ENCODE data around the gene DNASE1L3. TPM values are rescaled to one million over a fixed set of nuclear protein-coding genes. Genes with fewer than 3 reads are reported as not detected.

Gene DNASE1L3
- total and polyA plus RNA-seq, 2 donors (not counting 3 experiments of a cell fraction or from before 2014, with no cell fraction given) = 0.95 to 1.3 TPM

DNA sequence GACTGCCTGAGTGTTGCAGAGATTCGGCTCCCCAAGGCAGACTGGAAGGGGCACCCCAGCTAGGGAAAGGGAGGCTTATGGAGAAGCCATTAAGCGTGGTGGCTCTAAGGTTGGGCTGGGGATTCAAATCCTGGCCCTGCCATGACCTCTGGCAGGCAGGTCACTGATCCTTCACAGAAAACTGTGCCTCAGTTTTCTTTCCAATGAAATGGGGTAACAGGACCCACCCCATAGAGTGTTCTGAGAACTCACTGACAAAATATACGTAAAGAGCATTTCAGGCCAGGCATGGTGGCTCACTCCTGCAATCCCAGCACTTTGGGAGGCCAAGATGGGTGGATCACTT lies 34.6 kb downstream of the DNASE1L3 start:
- dilution Hi-C loops (cut with MboI; ENCODE audit: extremely low pct_ligation_motif_present, low sequenced_read_pairs) = no loop called here
- Histone ChIP-seq H4K20me1 (replicated peaks; ENCODE audit: control insufficient read depth, extremely low read depth, insufficient read depth, low read length) (no peaks in the 10 kb centered on the region), H3K9me1 (replicated peaks; ENCODE audit: control insufficient read depth, extremely low read depth, insufficient read depth, low read length) (no peaks in the 10 kb centered on the region), H3K27ac (ENCODE audit: insufficient read depth, low read depth, low read length) (no peak overlapping the region), H3K4me2 (ENCODE audit: insufficient read depth, low read length) (no peak overlapping the region), H3K4me1 (ENCODE audit: control insufficient read depth, extremely low read depth, insufficient read depth, low read length) (peaks cover 39% of the 10 kb centered on the region), H3K36me3 (ENCODE audit: control insufficient read depth in 2 of 2, extremely low read depth in 1 of 2, insufficient read depth in 2 of 2, low read length in 2 of 2) (peaks cover 3 to 9% of the 10 kb centered on the region in 2 experiments), H3K79me2 (ENCODE audit: control insufficient read depth, insufficient read depth, low read length) (no peaks in the 10 kb centered on the region), H3K9me3 (replicated peaks; ENCODE audit: control insufficient read depth, insufficient read depth, low read length) (no peaks in the 10 kb centered on the region), H3K4me3 (replicated peaks in 1 of 3; ENCODE audit: insufficient read depth in 1 of 3, low read depth in 1 of 3, low read length in 3 of 3) (no peak overlapping the region), H3K9ac (replicated peaks; ENCODE audit: extremely low read depth, insufficient read depth, low read length) (no peak overlapping the region), H3K27me3 (ENCODE audit: control insufficient read depth in 2 of 2, insufficient read depth in 2 of 2, low read length in 2 of 2) (no peaks in the 10 kb centered on the region), H2AFZ (ENCODE audit: low read depth, low read length) (no peak overlapping the region)
- TF ChIP-seq EZH2 (IDR thresholded peaks at IDR 0.05; ENCODE audit: borderline replicate concordance, low read depth, low read length, severe bottlenecking) (no peak), FOS (IDR thresholded peaks at IDR 0.05; ENCODE audit: borderline replicate concordance, insufficient read depth, low read length) (no peak), GATA2 (IDR thresholded peaks at IDR 0.05; ENCODE audit: insufficient read depth, insufficient read length, low read depth, low read length) (no peak), JUN (IDR thresholded peaks at IDR 0.05; ENCODE audit: borderline replicate concordance, insufficient read depth, insufficient read length, low read depth) (no peak), MYC (IDR thresholded peaks at IDR 0.05; ENCODE audit: low read depth, low read length) (no peak), MAX (IDR thresholded peaks at IDR 0.05; ENCODE audit: insufficient read depth, insufficient read length) (no peak), POLR2AphosphoS5 (IDR thresholded peaks at IDR 0.05; ENCODE audit: insufficient read depth, low read depth, low read length) (no peak)
- TF ChIP-seq, protein P1, sequence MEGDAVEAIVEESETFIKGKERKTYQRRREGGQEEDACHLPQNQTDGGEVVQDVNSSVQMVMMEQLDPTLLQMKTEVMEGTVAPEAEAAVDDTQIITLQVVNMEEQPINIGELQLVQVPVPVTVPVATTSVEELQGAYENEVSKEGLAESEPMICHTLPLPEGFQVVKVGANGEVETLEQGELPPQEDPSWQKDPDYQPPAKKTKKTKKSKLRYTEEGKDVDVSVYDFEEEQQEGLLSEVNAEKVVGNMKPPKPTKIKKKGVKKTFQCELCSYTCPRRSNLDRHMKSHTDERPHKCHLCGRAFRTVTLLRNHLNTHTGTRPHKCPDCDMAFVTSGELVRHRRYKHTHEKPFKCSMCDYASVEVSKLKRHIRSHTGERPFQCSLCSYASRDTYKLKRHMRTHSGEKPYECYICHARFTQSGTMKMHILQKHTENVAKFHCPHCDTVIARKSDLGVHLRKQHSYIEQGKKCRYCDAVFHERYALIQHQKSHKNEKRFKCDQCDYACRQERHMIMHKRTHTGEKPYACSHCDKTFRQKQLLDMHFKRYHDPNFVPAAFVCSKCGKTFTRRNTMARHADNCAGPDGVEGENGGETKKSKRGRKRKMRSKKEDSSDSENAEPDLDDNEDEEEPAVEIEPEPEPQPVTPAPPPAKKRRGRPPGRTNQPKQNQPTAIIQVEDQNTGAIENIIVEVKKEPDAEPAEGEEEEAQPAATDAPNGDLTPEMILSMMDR (IDR thresholded peaks at IDR 0.05; ENCODE audit: extremely low read depth in 1 of 2, insufficient read depth in 1 of 2, low read depth in 1 of 2, low read length in 2 of 2) = no peak
- DNase-seq (ENCODE audit: low read depth, low spot score) (no peak), FAIRE-seq (no peak)
- POLR2A ChIA-PET = no interaction called here
- CTCF ChIA-PET = interaction anchor here (1.2 to 6.6 kb wide), 2 partner anchors 13 to 130 kb away, joined by 3 to 80 read pairs; partner anchors contain the start of genes HTD2 and RPP14
- no TSS peak for BruUV-seq (replicated peaks)
- intact Hi-C loops (cut with micrococcal nuclease) = loop anchor here (2.0 to 5.0 kb wide), 2 partner anchors 41 to 224 kb away; no protein-coding TSS in a partner anchor

Data from endothelial cell of umbilical vein (primary cell).